Measurements from ENCODE around the gene ESRP2.

GRCh38 chr16:68223072-68223471, 12.9 kb downstream of the ESRP2 start:
- TF ChIP-seq CTCF (IDR thresholded peaks at IDR 0.05) (no peak), POLR2AphosphoS5 (IDR thresholded peaks at IDR 0.05) (no peak), EP300 (IDR thresholded peaks at IDR 0.05) (no peak), POLR2A (IDR thresholded peaks at IDR 0.05; ENCODE audit: low read depth) (no peak)
